Subcutaneous abdominal adipose tissue (tissue), 5 donors: ENCODE measurements around the gene SULT1A2.
A peak's percentile ranks its signal among the peaks of the same experiment; 100 is the strongest.
"Not testable (repeated sequence)": the region's sequence is repeated elsewhere in the genome, so short reads cannot be mapped to it uniquely, and the experiment has no call there.

Source experiments
- H3K27ac ChIP-seq: one replicate; pipeline ENCODE4 v1.7.0; 2013; ENCODE audit warnings: low read depth, mild to moderate bottlenecking, inconsistent platforms, low read length, moderate library complexity
- H3K27me3 ChIP-seq, 5 donors: one replicate each; pipeline ENCODE4 v1.7.0; 2013; ENCODE audit warnings: low read length in 5 of 5, inconsistent platforms in 1 of 5; ENCODE audit not compliant: control insufficient read depth in 5 of 5, insufficient read depth in 4 of 5
- H3K36me3 ChIP-seq, 5 donors: one replicate each; pipeline ENCODE4 v1.7.0; 2013; ENCODE audit warnings: low read length in 5 of 5; ENCODE audit not compliant: control insufficient read depth in 5 of 5, insufficient read depth in 5 of 5
- H3K4me1 ChIP-seq, 5 donors: one replicate each; pipeline ENCODE4 v1.7.0; 2013; ENCODE audit warnings: low read length in 5 of 5, mild to moderate bottlenecking in 3 of 5, moderate library complexity in 1 of 5; ENCODE audit not compliant: control insufficient read depth in 5 of 5, insufficient read depth in 5 of 5
- H3K4me3 ChIP-seq, 5 donors: one replicate each; pipeline ENCODE4 v1.7.0; 2013; ENCODE audit warnings: low read length in 5 of 5, low read depth in 1 of 5
- H3K9ac ChIP-seq, 5 donors: one replicate each; pipeline ENCODE4 v1.7.0; 2013; ENCODE audit warnings: low read length in 5 of 5, mild to moderate bottlenecking in 4 of 5, moderate library complexity in 3 of 5
- H3K9me3 ChIP-seq, 5 donors: one replicate each; pipeline ENCODE4 v1.7.0; 2013; ENCODE audit warnings: low read length in 5 of 5; ENCODE audit not compliant: control insufficient read depth in 5 of 5
- donor health status: healthy.
- donor health status: healthy.
- donor health status: healthy.
- donor health status: healthy.
- donor health status: healthy.

The SULT1A2 gene

DNA sequence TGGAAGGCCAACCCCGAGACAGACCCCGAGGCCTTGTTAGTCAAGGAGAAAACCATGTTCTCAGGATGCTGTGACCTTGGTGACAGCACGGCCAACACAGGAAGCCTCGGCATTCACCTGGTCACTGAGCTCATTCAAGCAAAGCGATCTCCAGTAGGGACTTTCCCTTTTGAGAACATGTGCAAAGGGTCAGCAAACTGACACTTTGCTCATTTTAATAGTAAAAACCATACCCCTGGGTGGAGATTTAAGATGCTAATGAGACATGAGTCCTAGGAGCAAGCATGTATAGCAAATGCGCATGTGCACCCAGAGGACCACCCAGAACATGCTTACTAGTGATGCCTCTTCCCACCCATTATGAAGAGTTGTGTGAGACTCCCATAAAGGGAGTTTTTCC, 5.7 kb upstream of the SULT1A2 start:
- no peak overlapping the region for H3K27ac ChIP-seq
- peaks cover 0 to 2% (median 0%) of the 10 kb centered on the region in 5 donors for H3K27me3 ChIP-seq
- peaks cover 0 to 6% (median 4%) of the 10 kb centered on the region in 5 donors for H3K4me1 ChIP-seq
- no peaks in the 10 kb centered on the region for H3K9me3 ChIP-seq
- H3K36me3 ChIP-seq: peaks cover 0 to 23% (median 6%) of the 10 kb centered on the region in 5 donors
- H3K9ac ChIP-seq: no peak overlapping the region
- no peak overlapping the region for H3K4me3 ChIP-seq

- peaks cover 0 to 11% (median 9%) of the 10 kb centered on the region in 5 donors for H3K4me1 ChIP-seq
- H3K9me3 ChIP-seq, H3K4me3 ChIP-seq, H3K27ac ChIP-seq, H3K9ac ChIP-seq, H3K27me3 ChIP-seq: not testable (repeated sequence)
- H3K36me3 ChIP-seq: peaks cover 0 to 22% (median 6%) of the 10 kb centered on the region in 5 donors
These were observed 5.2 kb upstream of the SULT1A2 start for GRCh38 chr16:28602062-28602461.

GRCh38 chr16:28601589-28601988, 4.7 kb upstream of the SULT1A2 start:
- H3K4me3 ChIP-seq, H3K27ac ChIP-seq, H3K9ac ChIP-seq, H3K27me3 ChIP-seq, H3K9me3 ChIP-seq: not testable (repeated sequence)
- peaks cover 0 to 17% (median 3%) of the 10 kb centered on the region in 5 donors for H3K36me3 ChIP-seq
- H3K4me1 ChIP-seq: peaks cover 0 to 16% (median 13%) of the 10 kb centered on the region in 5 donors

GRCh38 chr16:28600965-28601364, 4.1 kb upstream of the SULT1A2 start:
- Histone ChIP-seq H3K36me3 (peaks cover 0 to 11% (median 2%) of the 10 kb centered on the region in 5 donors), H3K4me1 (peaks cover 0 to 22% (median 20%) of the 10 kb centered on the region in 5 donors)
- H3K9me3 ChIP-seq, H3K27ac ChIP-seq, H3K27me3 ChIP-seq, H3K9ac ChIP-seq, H3K4me3 ChIP-seq: not testable (repeated sequence)

GRCh38 chr16:28599377-28600285, 2.8 kb upstream of the SULT1A2 start:
- not testable (repeated sequence) for H3K27me3 ChIP-seq, H3K4me3 ChIP-seq, H3K27ac ChIP-seq, H3K36me3 ChIP-seq, H3K9me3 ChIP-seq, H3K9ac ChIP-seq
- H3K4me1 ChIP-seq: peaks cover 0 to 24% (median 21%) of the 10 kb centered on the region in 5 donors

DNA sequence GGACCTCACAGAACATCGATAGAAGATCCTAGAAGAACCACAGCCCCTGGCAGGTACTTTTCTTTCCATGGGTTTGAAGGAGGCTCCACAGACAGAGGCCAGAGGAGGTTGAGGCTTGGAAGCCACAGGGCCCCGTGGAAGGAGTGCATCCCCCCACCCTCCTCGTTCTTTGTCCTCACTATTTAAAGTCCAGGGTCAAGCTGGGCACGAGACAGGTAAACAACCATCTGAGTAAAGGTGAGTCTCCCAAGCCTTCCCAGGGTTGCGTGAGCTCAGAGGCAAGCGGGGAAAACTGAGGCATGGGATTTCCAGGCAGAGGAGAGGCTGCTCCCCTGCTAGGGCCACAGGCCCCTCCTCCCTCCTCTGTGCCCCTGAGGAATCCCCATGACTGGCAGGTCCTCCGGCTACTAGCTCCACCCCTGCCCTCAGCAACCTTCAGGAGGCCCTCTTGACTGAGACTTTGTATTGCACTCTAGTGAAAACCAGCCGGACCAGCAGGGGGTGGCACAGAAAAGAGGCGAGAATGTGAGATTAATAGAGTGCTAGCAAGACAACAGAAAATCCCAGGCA, 927 bp upstream of the SULT1A2 start:
- no peak overlapping the region for H3K27ac ChIP-seq
- peaks cover 0 to 24% (median 21%) of the 10 kb centered on the region in 5 donors for H3K4me1 ChIP-seq
- H3K9ac ChIP-seq: no peak overlapping the region
- peaks cover 0 to 2% (median 0%) of the 10 kb centered on the region in 5 donors for H3K27me3 ChIP-seq
- peaks cover 0 to 4% (median 0%) of the 10 kb centered on the region in 5 donors for H3K36me3 ChIP-seq
- no peaks in the 10 kb centered on the region for H3K9me3 ChIP-seq
- no peak overlapping the region for H3K4me3 ChIP-seq

DNA sequence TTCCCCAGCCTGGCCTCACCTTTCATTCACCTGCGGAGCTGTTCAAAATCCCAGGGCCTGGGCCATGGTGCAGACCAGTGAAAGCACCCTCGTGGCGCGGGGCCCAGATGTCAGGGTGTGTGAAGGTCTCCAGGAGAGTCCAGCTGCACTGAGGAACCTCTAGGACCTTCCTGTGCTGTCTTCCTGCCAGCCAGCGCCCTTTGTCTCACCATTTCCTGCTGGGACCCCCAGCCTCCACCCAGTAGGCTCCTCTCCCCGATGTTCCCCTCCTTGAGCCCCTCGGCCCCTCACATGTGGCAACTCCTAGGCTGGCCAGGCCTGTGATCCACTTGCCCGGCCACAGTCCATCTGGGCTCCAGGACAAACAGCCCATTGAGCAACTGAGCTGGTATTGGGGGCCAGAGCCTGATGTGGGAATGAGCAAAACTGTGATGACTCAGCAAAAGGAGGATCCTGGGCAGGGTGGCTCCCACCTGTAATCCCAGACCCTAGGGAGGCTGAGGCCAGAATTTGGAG, 677 bp downstream of the SULT1A2 start:
- H3K9ac ChIP-seq: peak overlapping the region in 2 of 5 donors; percentile 11 to 47
- H3K4me1 ChIP-seq: peaks cover 0 to 24% (median 21%) of the 10 kb centered on the region in 5 donors
- H3K9me3 ChIP-seq: no peaks in the 10 kb centered on the region
- peaks cover 0 to 15% (median 11%) of the 10 kb centered on the region in 5 donors for H3K36me3 ChIP-seq
- peak overlapping the region in 3 of 5 donors; percentile 38 to 50 (median 40) for H3K4me3 ChIP-seq
- H3K27me3 ChIP-seq: peaks cover 0 to 2% (median 0%) of the 10 kb centered on the region in 5 donors
- H3K27ac ChIP-seq: no peak overlapping the region

DNA sequence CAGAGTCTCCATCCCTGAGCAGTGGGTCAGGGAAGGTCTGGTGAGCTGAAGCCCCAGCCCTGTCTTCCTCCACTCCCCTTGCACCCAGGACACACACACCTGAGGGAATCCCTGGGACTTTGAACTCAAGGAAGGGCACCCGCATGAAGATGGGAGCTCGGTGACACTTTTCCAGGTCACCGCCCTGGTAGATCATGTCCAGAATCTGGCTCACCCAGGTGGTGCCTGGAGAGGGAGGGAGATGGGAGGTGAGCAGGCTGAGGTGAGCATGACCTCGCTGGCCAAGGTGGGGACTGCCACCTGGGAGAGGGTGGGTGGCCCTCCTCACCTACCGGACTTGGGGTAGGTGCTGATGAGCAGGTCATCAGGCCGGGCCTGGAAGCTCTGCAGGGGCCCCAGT, 1.4 kb downstream of the SULT1A2 start:
- Histone ChIP-seq H3K36me3 (peaks cover 0 to 22% (median 18%) of the 10 kb centered on the region in 5 donors), H3K4me1 (peaks cover 0 to 24% (median 21%) of the 10 kb centered on the region in 5 donors)
- H3K4me3 ChIP-seq, H3K27ac ChIP-seq, H3K27me3 ChIP-seq, H3K9me3 ChIP-seq, H3K9ac ChIP-seq: not testable (repeated sequence)

- H3K9me3 ChIP-seq: no peaks in the 10 kb centered on the region
- peaks cover 0 to 46% (median 39%) of the 10 kb centered on the region in 5 donors for H3K36me3 ChIP-seq
- H3K9ac ChIP-seq: no peak overlapping the region
- peaks cover 0 to 24% (median 21%) of the 10 kb centered on the region in 5 donors for H3K4me1 ChIP-seq
- H3K27ac ChIP-seq: no peak overlapping the region
- peaks cover 0 to 2% (median 0%) of the 10 kb centered on the region in 5 donors for H3K27me3 ChIP-seq
- no peak overlapping the region for H3K4me3 ChIP-seq
These were observed 3.8 kb downstream of the SULT1A2 start for GRCh38 chr16:28592979-28593553.
